ENCODE measurements around the gene TEAD1.

DNA sequence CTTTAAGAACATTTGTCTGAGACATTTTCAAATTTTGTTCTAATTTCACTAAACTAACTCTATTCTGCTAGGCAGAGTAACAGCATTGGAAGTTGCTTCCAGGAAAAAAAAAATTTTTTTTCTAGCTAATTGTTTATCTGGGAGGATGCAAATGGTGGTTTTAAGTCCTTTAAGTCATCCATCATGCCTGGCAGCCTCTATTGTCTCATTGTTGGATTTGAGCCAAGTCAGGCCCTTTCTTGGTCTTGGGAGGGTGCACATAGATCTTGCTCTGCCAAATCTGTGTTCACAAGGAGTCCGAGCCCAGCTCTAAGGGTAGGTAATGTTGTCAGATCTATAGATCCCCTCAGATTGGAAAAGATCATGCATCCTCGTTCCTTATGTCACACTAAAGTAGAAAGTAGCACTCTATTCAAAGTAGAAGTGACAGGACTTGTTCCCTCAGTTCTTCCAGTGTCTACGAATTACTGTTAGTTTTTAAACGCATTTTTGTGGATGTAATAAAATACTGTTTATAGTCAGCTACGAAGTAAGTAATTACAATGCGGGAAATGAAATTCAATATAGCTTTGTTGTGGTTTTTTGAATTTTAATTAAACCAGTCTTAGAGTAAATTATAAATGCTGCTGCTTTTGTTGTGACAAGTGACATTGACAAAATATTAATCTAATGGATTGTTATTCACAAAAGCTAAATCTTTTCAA, 168.9 kb downstream of the TEAD1 start:
- TF ChIP-seq EZH2 (IDR thresholded peaks at IDR 0.05; ENCODE audit: low read depth, unreplicated experiment) (no peak), EZH2phosphoT487 (IDR thresholded peaks at IDR 0.05; ENCODE audit: unreplicated experiment) (no peak), CREB1 (CRISPR knock-in tag; IDR thresholded peaks at IDR 0.05; ENCODE audit: low read depth) (no peak), POLR2AphosphoS5 (IDR thresholded peaks at IDR 0.05; ENCODE audit: low read depth) (no peak), NANOG (IDR thresholded peaks at IDR 0.05; ENCODE audit: borderline replicate concordance) (no peak), ZNF331 (CRISPR knock-in tag; IDR thresholded peaks at IDR 0.05; ENCODE audit: low read depth) (no peak), ZNF114 (CRISPR knock-in tag; IDR thresholded peaks at IDR 0.05) (no peak), JUNB (IDR thresholded peaks at IDR 0.05; ENCODE audit: unreplicated experiment) (no peak), STAT1 (IDR thresholded peaks at IDR 0.05; ENCODE audit: unreplicated experiment) (no peak)
- TF ChIP-seq, protein P1, sequence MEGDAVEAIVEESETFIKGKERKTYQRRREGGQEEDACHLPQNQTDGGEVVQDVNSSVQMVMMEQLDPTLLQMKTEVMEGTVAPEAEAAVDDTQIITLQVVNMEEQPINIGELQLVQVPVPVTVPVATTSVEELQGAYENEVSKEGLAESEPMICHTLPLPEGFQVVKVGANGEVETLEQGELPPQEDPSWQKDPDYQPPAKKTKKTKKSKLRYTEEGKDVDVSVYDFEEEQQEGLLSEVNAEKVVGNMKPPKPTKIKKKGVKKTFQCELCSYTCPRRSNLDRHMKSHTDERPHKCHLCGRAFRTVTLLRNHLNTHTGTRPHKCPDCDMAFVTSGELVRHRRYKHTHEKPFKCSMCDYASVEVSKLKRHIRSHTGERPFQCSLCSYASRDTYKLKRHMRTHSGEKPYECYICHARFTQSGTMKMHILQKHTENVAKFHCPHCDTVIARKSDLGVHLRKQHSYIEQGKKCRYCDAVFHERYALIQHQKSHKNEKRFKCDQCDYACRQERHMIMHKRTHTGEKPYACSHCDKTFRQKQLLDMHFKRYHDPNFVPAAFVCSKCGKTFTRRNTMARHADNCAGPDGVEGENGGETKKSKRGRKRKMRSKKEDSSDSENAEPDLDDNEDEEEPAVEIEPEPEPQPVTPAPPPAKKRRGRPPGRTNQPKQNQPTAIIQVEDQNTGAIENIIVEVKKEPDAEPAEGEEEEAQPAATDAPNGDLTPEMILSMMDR (conservative IDR thresholded peaks at IDR 0.05; ENCODE audit: low read depth in 2 of 2) = no peak
- TF ChIP-seq, protein P2, sequence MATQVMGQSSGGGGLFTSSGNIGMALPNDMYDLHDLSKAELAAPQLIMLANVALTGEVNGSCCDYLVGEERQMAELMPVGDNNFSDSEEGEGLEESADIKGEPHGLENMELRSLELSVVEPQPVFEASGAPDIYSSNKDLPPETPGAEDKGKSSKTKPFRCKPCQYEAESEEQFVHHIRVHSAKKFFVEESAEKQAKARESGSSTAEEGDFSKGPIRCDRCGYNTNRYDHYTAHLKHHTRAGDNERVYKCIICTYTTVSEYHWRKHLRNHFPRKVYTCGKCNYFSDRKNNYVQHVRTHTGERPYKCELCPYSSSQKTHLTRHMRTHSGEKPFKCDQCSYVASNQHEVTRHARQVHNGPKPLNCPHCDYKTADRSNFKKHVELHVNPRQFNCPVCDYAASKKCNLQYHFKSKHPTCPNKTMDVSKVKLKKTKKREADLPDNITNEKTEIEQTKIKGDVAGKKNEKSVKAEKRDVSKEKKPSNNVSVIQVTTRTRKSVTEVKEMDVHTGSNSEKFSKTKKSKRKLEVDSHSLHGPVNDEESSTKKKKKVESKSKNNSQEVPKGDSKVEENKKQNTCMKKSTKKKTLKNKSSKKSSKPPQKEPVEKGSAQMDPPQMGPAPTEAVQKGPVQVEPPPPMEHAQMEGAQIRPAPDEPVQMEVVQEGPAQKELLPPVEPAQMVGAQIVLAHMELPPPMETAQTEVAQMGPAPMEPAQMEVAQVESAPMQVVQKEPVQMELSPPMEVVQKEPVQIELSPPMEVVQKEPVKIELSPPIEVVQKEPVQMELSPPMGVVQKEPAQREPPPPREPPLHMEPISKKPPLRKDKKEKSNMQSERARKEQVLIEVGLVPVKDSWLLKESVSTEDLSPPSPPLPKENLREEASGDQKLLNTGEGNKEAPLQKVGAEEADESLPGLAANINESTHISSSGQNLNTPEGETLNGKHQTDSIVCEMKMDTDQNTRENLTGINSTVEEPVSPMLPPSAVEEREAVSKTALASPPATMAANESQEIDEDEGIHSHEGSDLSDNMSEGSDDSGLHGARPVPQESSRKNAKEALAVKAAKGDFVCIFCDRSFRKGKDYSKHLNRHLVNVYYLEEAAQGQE (IDR thresholded peaks at IDR 0.05; ENCODE audit: unreplicated experiment) = no peak
- TF ChIP-seq, protein P3, sequence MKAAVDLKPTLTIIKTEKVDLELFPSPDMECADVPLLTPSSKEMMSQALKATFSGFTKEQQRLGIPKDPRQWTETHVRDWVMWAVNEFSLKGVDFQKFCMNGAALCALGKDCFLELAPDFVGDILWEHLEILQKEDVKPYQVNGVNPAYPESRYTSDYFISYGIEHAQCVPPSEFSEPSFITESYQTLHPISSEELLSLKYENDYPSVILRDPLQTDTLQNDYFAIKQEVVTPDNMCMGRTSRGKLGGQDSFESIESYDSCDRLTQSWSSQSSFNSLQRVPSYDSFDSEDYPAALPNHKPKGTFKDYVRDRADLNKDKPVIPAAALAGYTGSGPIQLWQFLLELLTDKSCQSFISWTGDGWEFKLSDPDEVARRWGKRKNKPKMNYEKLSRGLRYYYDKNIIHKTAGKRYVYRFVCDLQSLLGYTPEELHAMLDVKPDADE (IDR thresholded peaks at IDR 0.05) = no peak
